Heart left ventricle (tissue), 16 donors: ENCODE measurements around the gene CDC20. TPM values are rescaled to one million over a fixed set of nuclear protein-coding genes. Genes with fewer than 3 reads are reported as not detected.

Source experiments
- ATAC-seq, 4 donors: fragments of 200-7000 bp; cut with Tn5 transposase; one replicate each; pipeline ENCODE4 v1.9.1; 2020 to 2022; ENCODE audit warnings: moderate library complexity in 4 of 4, mild to moderate bottlenecking in 3 of 4, moderate number of reproducible peaks in 1 of 4
- DNase-seq, 5 donors: peaks; one replicate each; pipeline ENCODE4 v3.0.0-alpha.2; 2020
- H3K27ac ChIP-seq, 12 donors: fragments of 200-600 bp; sonication (generic) in 4 of 12; one replicate each; pipeline versions ENCODE4 v1.5.0 to v1.8.0; 2016 to 2022; ENCODE audit warnings: mild to moderate bottlenecking in 2 of 12
- H3K27me3 ChIP-seq, 9 donors: fragments of 200-600 bp; sonication (generic) in 2 of 9; one replicate each; pipeline versions ENCODE4 v1.5.1 to v1.8.0; 2016 to 2022; ENCODE audit warnings: mild to moderate bottlenecking in 3 of 9
- H3K36me3 ChIP-seq, 9 donors: fragments of 200-600 bp; sonication (generic) in 2 of 9; one replicate each; pipeline versions ENCODE4 v1.5.0 to v1.8.0; 2018 to 2022; ENCODE audit warnings: mild to moderate bottlenecking in 2 of 9
- H3K4me1 ChIP-seq, 12 donors: fragments of 200-600 bp; sonication (generic) in 4 of 12; one replicate each; pipeline versions ENCODE4 v1.5.0 to v1.8.0; 2016 to 2022; ENCODE audit warnings: mild to moderate bottlenecking in 3 of 12
- H3K4me3 ChIP-seq, 12 donors: fragments of 200-600 bp; sonication (generic) in 4 of 12; one replicate each; pipeline versions ENCODE4 v1.5.0 to v1.8.0; 2017 to 2022; ENCODE audit warnings: mild to moderate bottlenecking in 9 of 12, moderate library complexity in 4 of 12
- H3K9me3 ChIP-seq, 12 donors: fragments of 200-600 bp; sonication (generic) in 4 of 12; one replicate each; pipeline versions ENCODE4 v1.5.0 to v1.8.0; 2016 to 2022; ENCODE audit warnings: mild to moderate bottlenecking in 1 of 12
- POLR2A ChIP-seq, 2 donors: fragments of 450-650 bp; IDR thresholded peaks; one replicate each; pipeline ENCODE4 v1.6.1; 2017; ENCODE audit warnings: antibody characterized with exemption in 2 of 2, mild to moderate bottlenecking in 2 of 2, moderate library complexity in 2 of 2
- WGBS, 4 donors: extraction: QIAGEN DNeasy Blood & Tissue Kit in 2 of 4; methylation state at CpG; one replicate each; pipeline versions ENCODE4 v1.1.5 to v1.1.7; 2013 to 2018; 5-methylcytosine and 5-hydroxymethylcytosine counted together
- intact Hi-C, 10 donors: fragments of 100-400 bp; cut with DNase I; formaldehyde crosslinking; loops; one replicate each; pipeline versions ENCODE4 v1.11.1 to v1.14.2; 2022
- polyA plus RNA-seq, 2 donors: library from polyadenylated mRNA; stranded (reverse); fragments of 200-250 nt; gene quantifications; one replicate each; pipeline ENCODE4 v1.2.3, GENCODE V29; 2013
- total RNA-seq, 9 donors: library from RNA; depleted of rRNA in 2 of 9; stranded (reverse); fragments of >200 nt in 2 of 9; fragmentation: NEBNext Ultra II Directional in 3 of 9; extraction: Animal tissue kit (Norgen Biotek cat#: 25700) in 3 of 9; gene quantifications; one replicate each; pipeline versions ENCODE4 v1.1.0 to v1.2.4, GENCODE V29; 2016 to 2023
- TF ChIP-seq, protein P1 (sequence below), 12 donors: fragments of 200-600 bp; sonication (generic) in 4 of 12; IDR thresholded peaks; one replicate each; pipeline versions ENCODE4 v1.5.0 to v1.8.0; 2018 to 2022; ENCODE audit warnings: antibody characterized with exemption in 12 of 12, mild to moderate bottlenecking in 5 of 12
- donor health status: ischemic (EF 13 %, LVEDD 7.1; RV severe dilation, severe dysfunction).
- donor health status: healthy with polysubstance abuse.
- donor health status: DM: no; HTN: yes; CAD: no.
- donor health status: DM: no; HTN: no; CAD: no.
- donor health status: ischemic (EF 25% LVEDD 6.9; RV normal size, moderate dysfunction).
- donor health status: ischemic (EF 25% LVEDD 5.7; RV mildly dilated, moderate dysfunction).
- donor health status: healthy.
- donor health status: DM: yes; HTN: yes; CAD: no.
- donor health status: ischemic (EF 35%, LVEDD 5.7; RV mildly dilated, moderate dysfunction).
- donor health status: nonischemic (EF 11% LVEDD 7.7; RV severe dilation, severe dysfunction).
- donor health status: DM: yes; HTN: yes; CAD: no.
- donor health status: PGD.
- donor health status: ischemic (EF 29% LVEDD 5.4; RV normal size, mild dysfunction).
- donor health status: nonischemic (EF 23%, LVEDD 6.1; RV moderate dilation, normal function).

The CDC20 gene
- total and polyA plus RNA-seq, 11 donors: 0.38 to 16.9 (median 1.5) TPM

DNA sequence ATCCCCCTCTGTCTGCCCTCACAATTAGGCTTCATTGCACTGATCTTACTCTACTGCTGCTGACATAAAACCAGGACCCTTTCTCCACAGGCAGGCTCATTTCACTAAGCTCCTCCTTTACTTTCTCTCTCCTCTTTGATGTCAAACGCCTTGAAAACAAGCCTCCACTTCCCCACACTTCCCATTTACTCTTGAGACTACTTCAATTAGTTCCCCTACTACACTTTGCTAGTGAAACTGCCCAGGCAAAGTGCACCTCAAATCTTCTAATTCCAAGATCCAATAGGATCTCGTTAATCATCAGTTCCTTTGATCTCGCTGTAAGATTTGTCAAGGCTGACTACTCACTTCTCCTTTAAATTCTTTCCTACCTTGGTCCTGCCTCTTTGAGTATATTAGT, 5.9 kb upstream of the CDC20 start:
- Histone ChIP-seq H3K4me1 (peaks cover 0 to 30% (median 13%) of the 10 kb centered on the region in 12 donors), H3K27ac (no peak overlapping the region), H3K4me3 (no peak overlapping the region), H3K9me3 (no peaks in the 10 kb centered on the region), H3K27me3 (no peaks in the 10 kb centered on the region), H3K36me3 (peaks cover 0 to 2% (median 0%) of the 10 kb centered on the region in 9 donors)
- 68 to 82% (median 75%) methylated on average over 3 of the region's 3 CpGs for WGBS, 4 donors
- DNase-seq (no peak), ATAC-seq (no peak)
- TF ChIP-seq POLR2A (IDR thresholded peaks at IDR 0.05): no peak
- TF ChIP-seq, protein P1, sequence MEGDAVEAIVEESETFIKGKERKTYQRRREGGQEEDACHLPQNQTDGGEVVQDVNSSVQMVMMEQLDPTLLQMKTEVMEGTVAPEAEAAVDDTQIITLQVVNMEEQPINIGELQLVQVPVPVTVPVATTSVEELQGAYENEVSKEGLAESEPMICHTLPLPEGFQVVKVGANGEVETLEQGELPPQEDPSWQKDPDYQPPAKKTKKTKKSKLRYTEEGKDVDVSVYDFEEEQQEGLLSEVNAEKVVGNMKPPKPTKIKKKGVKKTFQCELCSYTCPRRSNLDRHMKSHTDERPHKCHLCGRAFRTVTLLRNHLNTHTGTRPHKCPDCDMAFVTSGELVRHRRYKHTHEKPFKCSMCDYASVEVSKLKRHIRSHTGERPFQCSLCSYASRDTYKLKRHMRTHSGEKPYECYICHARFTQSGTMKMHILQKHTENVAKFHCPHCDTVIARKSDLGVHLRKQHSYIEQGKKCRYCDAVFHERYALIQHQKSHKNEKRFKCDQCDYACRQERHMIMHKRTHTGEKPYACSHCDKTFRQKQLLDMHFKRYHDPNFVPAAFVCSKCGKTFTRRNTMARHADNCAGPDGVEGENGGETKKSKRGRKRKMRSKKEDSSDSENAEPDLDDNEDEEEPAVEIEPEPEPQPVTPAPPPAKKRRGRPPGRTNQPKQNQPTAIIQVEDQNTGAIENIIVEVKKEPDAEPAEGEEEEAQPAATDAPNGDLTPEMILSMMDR (IDR thresholded peaks at IDR 0.05): no peak
- intact Hi-C loops: no loop called here

DNA sequence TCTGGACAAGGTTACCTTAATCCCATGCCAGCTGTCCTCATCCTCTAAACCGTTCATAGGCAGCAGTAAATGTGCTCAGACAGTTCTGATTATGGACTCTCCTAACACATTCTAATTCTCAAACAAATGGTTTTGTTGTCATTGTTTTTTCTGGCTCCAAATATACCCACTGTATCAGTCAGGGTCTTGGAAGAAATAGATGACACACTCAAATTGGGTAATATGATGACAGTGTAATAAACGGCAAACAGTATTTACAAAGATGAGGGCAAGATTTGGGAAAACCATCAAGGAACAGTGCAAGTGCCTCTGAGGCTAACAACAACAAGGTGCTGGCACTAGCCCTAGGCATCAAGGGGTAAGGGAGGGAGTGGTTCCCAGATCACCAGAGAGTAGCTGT, 4.3 kb upstream of the CDC20 start:
- H3K4me3 ChIP-seq: no peak overlapping the region
- H3K27me3 ChIP-seq: no peaks in the 10 kb centered on the region
- DNase-seq (no peak), ATAC-seq (no peak)
- intact Hi-C loops: no loop called here
- H3K9me3 ChIP-seq: no peaks in the 10 kb centered on the region
- peaks cover 0 to 2% (median 0%) of the 10 kb centered on the region in 9 donors for H3K36me3 ChIP-seq
- H3K4me1 ChIP-seq: peaks cover 0 to 25% (median 14%) of the 10 kb centered on the region in 12 donors
- WGBS, 4 donors: 80 to 87% (median 85%) methylated on average over 2 of the region's 2 CpGs
- no peak overlapping the region for H3K27ac ChIP-seq
- no peak for TF ChIP-seq POLR2A (IDR thresholded peaks at IDR 0.05)
- TF ChIP-seq, protein P1 (IDR thresholded peaks at IDR 0.05): no peak

DNA sequence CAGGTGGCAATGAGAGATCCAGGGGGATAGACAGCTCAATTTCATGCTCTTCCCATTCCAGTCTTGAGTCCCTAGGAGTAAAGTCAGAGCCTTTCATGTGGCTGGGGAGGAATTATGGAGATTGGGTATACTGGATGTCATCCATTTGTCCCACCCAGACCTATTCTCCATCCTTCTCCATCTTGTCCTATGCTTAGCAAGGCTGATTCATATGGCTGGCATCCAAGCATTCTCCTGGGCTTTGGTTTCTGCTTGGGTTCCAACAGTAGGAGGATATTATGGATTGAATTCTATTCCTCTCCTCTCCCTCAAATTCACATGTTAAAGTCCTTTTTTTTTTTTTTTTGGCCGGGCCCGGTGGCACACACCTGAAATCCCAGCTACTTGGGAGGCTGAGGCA, 3.8 kb upstream of the CDC20 start:
- Histone ChIP-seq H3K4me3 (no peak overlapping the region), H3K27ac (no peak overlapping the region), H3K27me3 (no peaks in the 10 kb centered on the region), H3K36me3 (peaks cover 0 to 2% (median 0%) of the 10 kb centered on the region in 9 donors), H3K9me3 (no peaks in the 10 kb centered on the region), H3K4me1 (peaks cover 0 to 22% (median 12%) of the 10 kb centered on the region in 12 donors)
- intact Hi-C loops: loop anchor here in 2 of 10 donors (5.0 kb wide), 1 partner anchor 118 kb away; no protein-coding TSS in a partner anchor
- ATAC-seq (no peak), DNase-seq (no peak)
- no peak for TF ChIP-seq POLR2A (IDR thresholded peaks at IDR 0.05)
- TF ChIP-seq, protein P1 (IDR thresholded peaks at IDR 0.05): no peak
- 89 to 100% (median 94%) methylated on average over 2 of the region's 2 CpGs for WGBS, 4 donors

DNA sequence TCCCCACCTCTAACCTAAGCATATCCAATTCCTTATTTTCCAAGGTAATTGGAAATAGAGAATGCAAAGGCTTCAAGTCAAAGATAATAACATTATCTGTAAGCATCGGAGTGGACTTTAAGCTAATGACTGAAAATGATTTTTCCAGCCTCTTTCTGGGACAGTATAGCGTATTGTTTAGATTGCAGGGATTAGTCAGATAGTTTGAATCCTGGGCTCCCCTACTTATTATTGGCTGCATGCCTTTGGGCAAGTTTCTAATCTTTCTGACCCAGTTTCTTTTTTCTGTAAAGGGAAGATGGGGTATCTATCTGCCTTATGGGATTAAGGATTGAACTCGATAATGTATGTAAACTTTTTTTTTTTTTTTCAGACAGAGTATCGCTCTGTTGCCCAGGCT, 1.5 kb upstream of the CDC20 start:
- H3K4me3 ChIP-seq: no peak overlapping the region
- no peaks in the 10 kb centered on the region for H3K27me3 ChIP-seq
- intact Hi-C loops: loop anchor here in 2 of 10 donors (5.0 kb wide), 1 partner anchor 120 kb away; no protein-coding TSS in a partner anchor
- peaks cover 0 to 19% (median 15%) of the 10 kb centered on the region in 9 donors for H3K36me3 ChIP-seq
- 94 to 96% (median 95%) methylated on average over 4 of the region's 4 CpGs for WGBS, 4 donors
- no peaks in the 10 kb centered on the region for H3K9me3 ChIP-seq
- DNase-seq (no peak), ATAC-seq (no peak)
- TF ChIP-seq, protein P1 (IDR thresholded peaks at IDR 0.05): no peak
- no peak for TF ChIP-seq POLR2A (IDR thresholded peaks at IDR 0.05)
- peak overlapping the region in 3 of 12 donors; percentile 87 to 98 (median 95) for H3K27ac ChIP-seq
- H3K4me1 ChIP-seq: peaks cover 0 to 21% (median 11%) of the 10 kb centered on the region in 12 donors
